Esophagus squamous epithelium (tissue), 4 donors: ENCODE measurements around the gene WRAP73.

Source experiments
- POLR2A ChIP-seq, 4 donors: fragments of 450-650 bp; IDR thresholded peaks; one replicate each; pipeline ENCODE4 v1.6.1; 2017; ENCODE audit warnings: antibody characterized with exemption in 4 of 4, mild to moderate bottlenecking in 4 of 4, moderate library complexity in 3 of 4
- TF ChIP-seq, protein P1 (sequence below), 6 experiments: fragments of 450-650 bp in 4 of 6; fragments of 200-600 bp in 2 of 6; sonication (generic) in 2 of 6; IDR thresholded peaks; one replicate each; pipeline ENCODE4 v1.5.1; 2016 to 2019; ENCODE audit warnings: antibody characterized with exemption in 6 of 6, mild to moderate bottlenecking in 4 of 6, moderate library complexity in 4 of 6

DNA sequence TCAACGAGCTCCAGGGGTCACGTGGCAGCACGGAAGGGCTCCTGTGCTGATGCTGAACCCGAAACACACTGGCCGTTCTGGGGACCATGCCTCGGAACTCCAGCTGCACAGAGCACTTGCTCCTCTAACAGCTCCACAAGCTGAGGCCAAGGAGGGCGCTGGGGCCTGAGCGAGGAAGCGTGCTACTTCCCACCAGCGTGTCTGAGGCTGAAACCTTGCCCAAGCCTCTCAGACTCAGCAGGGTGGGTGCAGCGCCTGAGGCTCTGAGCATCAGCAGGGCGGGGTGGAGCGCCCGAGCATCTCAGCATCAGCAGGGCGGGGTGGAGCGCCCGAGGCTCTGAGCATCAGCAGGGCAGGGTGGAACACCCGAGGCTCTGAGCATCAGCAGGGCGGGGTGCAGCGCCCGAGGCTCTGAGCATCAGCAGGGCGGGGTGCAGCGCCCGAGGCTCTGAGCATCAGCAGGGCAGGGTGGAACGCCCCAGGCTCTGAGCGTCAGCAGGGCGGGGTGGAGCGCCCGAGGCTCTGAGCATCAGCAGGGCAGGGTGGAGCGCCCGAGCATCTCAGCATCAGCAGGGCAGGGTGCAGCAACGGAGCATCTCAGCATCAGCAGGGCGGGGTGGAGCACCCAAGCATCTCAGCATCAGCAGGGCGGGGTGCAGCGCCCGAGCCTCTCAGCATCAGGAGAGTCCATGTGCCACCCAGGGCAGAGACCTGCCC, 9.6 kb downstream of the WRAP73 start:
- TF ChIP-seq, protein P1, sequence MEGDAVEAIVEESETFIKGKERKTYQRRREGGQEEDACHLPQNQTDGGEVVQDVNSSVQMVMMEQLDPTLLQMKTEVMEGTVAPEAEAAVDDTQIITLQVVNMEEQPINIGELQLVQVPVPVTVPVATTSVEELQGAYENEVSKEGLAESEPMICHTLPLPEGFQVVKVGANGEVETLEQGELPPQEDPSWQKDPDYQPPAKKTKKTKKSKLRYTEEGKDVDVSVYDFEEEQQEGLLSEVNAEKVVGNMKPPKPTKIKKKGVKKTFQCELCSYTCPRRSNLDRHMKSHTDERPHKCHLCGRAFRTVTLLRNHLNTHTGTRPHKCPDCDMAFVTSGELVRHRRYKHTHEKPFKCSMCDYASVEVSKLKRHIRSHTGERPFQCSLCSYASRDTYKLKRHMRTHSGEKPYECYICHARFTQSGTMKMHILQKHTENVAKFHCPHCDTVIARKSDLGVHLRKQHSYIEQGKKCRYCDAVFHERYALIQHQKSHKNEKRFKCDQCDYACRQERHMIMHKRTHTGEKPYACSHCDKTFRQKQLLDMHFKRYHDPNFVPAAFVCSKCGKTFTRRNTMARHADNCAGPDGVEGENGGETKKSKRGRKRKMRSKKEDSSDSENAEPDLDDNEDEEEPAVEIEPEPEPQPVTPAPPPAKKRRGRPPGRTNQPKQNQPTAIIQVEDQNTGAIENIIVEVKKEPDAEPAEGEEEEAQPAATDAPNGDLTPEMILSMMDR (IDR thresholded peaks at IDR 0.05): no peak
- no peak for TF ChIP-seq POLR2A (IDR thresholded peaks at IDR 0.05)
